HG03103 (cell line): Measurements from ENCODE around the gene U2AF2.
A peak's percentile ranks its signal among the peaks of the same experiment; 100 is the strongest.

Experiments
- ATAC-seq: cut with Tn5 transposase; IDR thresholded peaks from one replicate; pipeline ENCODE4 v1.9.1; 2021; ENCODE audit warnings: low read depth; ENCODE audit not compliant: unreplicated experiment

The U2AF2 gene

GRCh38 chr19:55642153-55643002 is 12.5 kb upstream of the U2AF2 start:
- ATAC-seq = no peak

DNA sequence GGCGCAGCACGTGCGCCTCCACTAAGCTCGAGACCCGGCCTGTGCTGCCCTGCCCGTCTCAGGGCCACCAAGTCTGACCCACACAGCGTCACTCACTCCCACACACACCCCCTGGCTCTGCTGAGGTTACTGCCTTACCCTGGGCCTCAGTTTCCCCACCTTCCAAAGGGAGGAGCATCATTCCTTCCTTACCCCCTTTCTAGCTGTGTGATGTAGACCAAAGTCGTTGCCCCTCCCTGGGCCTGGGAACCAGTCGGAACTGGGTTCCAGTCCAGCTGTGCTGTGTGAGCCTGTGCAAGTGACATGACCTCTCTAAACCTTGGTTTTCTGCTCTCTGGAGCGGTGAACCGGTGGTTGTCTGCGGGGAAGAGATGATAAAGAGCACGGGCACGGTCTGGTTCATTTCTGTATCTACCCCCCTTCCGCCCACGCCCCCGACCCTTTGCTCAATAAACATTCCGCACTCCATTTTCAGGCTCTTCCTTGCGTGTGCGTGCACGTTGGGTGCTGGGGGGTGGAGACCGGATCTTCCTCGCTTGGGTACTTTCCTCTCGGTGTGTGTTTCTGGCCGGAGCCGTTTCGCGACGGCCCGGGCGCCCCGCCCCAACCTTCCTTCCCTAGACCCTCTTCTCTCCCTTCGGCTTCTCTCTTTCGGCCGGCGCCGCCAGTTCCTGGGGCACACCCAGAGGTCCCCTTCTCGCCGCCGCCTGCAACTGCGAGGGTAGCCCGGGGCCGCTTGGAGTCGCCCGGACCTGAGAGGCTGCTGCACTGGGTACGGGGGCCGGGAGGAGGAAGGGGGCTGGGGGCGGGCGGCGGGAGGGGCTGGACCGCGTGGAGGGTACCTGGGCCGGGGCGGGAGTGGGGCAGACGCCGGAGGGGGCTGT is 11.6 kb upstream of the U2AF2 start, which contains the start of gene ZNF581:
TSS of gene ZNF581 (plus strand) at position 647 of the 884 bp plus-strand sequence. CDS start 923 bp downstream, outside the sequence.
- no peak for ATAC-seq

DNA sequence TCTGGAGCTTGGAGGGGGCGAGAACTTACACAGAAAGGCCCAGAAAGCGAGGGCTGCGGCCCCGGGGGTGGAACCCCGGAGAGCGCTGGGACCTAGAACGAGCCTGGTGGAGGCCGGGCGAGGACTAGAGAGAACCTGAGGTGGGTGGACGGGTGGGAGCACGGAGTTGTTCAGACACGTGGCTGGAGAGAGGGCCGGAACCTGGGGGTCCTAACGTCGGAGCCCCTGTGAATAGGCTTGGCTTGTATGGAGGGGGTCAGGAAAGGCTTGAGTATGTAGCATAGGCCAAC is 11.0 kb upstream of the U2AF2 start:
- ATAC-seq = no peak

GRCh38 chr19:55644191-55644833 is 10.5 kb upstream of the U2AF2 start:
- no peak for ATAC-seq

DNA sequence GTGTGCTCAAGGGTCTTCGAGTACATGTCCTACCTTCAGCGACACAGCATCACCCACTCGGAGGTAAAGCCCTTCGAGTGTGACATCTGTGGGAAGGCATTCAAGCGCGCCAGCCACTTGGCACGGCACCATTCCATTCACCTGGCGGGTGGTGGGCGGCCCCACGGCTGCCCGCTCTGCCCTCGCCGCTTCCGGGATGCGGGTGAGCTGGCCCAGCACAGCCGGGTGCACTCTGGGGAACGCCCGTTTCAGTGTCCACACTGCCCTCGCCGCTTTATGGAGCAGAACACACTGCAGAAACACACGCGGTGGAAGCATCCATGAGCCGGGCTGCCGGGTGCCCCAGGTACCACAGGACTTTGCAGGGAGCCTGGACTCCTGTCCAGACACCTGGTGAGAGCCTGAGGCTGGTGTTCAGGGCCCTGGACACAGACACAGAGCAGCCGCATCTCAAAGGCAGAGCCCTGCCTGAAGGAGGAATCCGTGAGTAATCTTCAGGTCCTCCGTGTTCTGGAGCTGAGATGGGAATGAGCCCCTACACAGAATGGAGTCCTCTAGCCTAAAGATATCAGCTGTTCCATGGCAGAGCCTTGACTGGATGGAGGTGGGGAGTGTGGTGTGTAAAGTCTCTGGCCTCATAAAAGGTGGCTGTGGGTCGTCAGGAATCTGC is 9.9 kb upstream of the U2AF2 start:
- ATAC-seq = no peak

GRCh38 chr19:55645512-55645881 is 9.3 kb upstream of the U2AF2 start:
- no peak for ATAC-seq

DNA sequence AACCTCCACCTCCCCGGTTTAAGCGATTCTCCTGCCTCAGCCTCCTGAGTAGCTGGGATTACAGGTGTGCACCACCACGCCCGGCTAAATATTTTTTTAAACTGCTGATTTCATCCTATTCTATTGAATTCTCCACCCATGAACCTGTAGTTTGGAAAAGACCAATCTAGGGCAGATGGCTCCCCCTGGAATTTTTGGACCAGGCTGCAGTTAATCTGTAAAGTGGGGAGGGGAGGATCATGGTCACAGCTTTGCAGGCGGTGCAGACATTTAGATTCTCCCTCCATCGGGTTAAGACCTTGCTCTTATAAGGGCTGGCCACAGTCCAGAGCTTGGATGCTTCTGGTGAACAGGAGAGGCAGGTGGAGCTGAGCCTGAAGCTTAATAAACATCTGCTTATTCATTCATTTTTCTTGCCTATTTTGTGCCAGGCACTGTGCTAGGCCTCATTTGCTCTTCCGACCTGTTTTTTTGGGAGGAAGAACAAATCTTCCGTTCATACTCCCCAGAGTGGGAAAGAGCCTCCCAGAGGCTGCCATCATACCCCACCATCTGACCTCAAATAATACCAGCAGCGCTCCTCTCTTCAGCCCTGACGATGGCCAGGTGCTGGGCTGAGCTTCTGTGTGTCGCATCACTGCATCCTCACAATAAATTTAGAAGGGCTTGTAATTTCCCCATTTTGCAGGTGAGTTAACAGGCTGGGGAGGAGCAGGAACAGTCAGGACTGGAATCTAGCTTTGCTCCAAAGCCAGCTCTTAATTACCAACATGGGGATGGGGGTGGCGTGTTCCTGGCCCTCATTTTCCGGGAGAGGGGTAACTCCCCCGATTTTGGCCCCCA is 7.7 kb upstream of the U2AF2 start:
- ATAC-seq = no peak

GRCh38 chr19:55647732-55648584 is 6.9 kb upstream of the U2AF2 start, which contains the start of gene CCDC106:
Gene CCDC106 (plus strand): TSS chr19:55648212. CDS start chr19:55649047, 835 bp downstream.
- ATAC-seq = no peak

- ATAC-seq = no peak
Measured at GRCh38 chr19:55648585-55649267, 6.1 kb upstream of the U2AF2 start.

DNA sequence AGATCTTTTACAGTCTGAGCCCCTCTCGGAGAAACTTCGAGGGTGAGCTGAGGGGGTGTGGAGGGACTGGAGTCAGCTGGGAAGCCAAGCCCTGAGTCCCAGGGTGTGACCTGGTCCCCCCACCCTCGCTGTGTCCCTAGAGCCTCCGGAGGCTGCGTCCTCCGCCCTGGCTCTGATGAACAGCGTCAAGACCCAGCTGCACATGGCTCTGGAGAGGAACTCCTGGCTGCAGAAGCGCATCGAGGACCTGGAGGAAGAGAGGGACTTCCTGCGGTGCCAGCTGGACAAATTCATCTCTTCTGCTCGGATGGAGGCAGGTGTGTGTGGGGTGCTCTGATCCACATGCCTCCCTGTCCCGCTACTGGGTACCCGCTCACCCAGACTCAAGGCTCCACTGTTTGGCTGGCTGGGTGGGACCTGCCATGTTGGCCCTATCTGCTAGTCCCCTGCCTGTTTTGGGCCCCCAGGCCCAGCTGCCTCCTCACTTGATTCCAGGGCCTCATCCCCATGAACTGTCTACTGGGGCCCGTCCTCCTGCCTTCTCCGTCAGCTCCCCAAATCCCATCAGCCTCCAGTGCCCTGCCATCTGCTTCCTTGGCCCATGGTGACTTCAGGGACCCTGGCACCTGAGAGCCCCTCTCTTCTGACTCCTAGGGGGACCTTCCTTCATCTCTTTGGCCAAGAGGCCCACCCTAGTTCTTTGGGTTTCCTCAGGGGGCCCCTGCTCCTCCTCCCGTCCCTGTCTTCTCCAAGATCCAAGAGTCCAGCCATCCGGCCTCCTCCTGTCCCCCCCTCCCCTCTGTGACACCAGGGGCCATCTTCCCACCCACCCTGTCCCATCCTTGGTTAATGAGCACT is 5.3 kb upstream of the U2AF2 start:
- no peak for ATAC-seq

GRCh38 chr19:55650126-55650557 is 4.7 kb upstream of the U2AF2 start:
- ATAC-seq = no peak

GRCh38 chr19:55650602-55651230 is 4.1 kb upstream of the U2AF2 start:
- no peak for ATAC-seq

DNA sequence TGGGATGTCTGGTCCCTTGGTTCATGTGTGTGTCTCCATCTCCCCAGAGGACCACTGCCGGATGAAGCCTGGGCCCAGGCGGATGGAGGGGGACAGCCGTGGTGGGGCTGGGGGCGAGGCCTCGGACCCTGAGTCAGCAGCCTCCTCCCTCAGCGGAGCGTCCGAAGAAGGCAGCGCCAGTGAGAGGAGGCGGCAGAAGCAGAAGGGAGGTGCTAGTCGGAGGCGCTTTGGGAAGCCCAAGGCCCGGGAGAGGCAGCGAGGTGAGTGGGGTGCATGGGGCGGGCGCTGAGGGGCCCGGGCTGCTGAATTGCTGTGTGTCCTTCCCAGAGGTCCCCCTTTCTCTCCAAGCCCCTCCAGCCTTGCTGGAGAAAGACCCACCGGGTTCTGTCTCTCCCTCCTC is 3.6 kb upstream of the U2AF2 start:
- ATAC-seq = no peak

- no peak for ATAC-seq
Measured at GRCh38 chr19:55652311-55653128, 2.3 kb upstream of the U2AF2 start.

DNA sequence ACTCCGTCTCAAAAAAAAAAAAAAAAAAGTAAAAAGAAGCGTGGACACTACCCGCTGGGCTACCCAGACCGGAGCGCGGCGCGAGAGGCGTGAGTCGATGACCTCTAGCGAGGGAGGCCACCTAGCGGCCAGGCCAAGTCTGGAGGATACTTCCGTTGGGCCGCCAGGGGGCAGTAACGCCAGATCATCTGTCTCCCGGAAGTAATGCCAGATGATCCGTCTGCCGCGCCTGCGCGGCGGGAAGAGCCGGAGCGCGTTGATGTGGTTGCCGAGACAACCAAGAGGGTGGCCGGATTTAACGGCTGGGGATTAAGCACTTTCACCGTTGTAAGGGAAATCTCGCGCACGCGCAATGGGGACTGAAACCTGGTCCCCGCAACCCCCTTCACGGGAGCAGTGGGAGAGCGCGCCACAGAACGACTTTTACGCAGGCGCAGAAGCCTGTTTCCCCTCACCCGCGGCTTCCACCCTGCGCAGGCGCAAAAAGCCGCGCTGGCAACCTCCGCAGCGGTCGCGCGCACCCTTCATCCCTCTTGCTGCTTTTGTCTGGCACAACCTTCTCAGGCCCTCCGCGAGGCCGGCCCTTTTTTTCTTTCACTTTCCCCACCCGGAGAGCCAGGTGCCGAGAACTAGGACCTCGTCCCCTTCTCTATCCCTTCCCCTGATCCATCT is 1.0 kb upstream of the U2AF2 start:
- ATAC-seq = peak; percentile 37
